ENCODE data around the gene CDH26. TPM values are rescaled to one million over a fixed set of nuclear protein-coding genes. Genes with fewer than 3 reads are reported as not detected.

The CDH26 gene
- total and polyA plus RNA-seq, 3 donors from 2014 or later: 1.7 to 3.5 (median 2.0) TPM

- Histone ChIP-seq H3K4me3 (no peak overlapping the region), H3K36me3 (ENCODE audit: low read depth, missing control alignments) (no peaks in the 10 kb centered on the region), H3K9me3 (no peaks in the 10 kb centered on the region), H3K4me1 (no peaks in the 10 kb centered on the region), H3K27ac (no peak overlapping the region), H3K27me3 (no peaks in the 10 kb centered on the region)
- DNase-seq: no peak
- TF ChIP-seq CTCF (IDR thresholded peaks at IDR 0.05) (no peak), POLR2A (IDR thresholded peaks at IDR 0.05) (no peak)
- 89 to 96% methylated on average over 3 of the region's 3 CpGs for whole genome bisulfite sequencing, 2 donors
- intact Hi-C loops (cut with DNase I; ENCODE audit: low total_unique reads): no loop called here
Measured at GRCh38 chr20:60052322-60052721, 94.1 kb downstream of the CDH26 start.

GRCh38 chr20:60053125-60053817, 95.0 kb downstream of the CDH26 start:
- intact Hi-C loops (cut with DNase I; ENCODE audit: low total_unique reads): no loop called here

GRCh38 chr20:60053818-60054190, 95.6 kb downstream of the CDH26 start:
- 83 to 89% methylated on average over 4 of the region's 4 CpGs for WGBS, 2 donors
- TF ChIP-seq POLR2A (IDR thresholded peaks at IDR 0.05) (no peak), CTCF (IDR thresholded peaks at IDR 0.05) (no peak)
- H3K27me3 ChIP-seq: no peaks in the 10 kb centered on the region
- intact Hi-C loops (cut with DNase I; ENCODE audit: low total_unique reads): no loop called here
- H3K36me3 ChIP-seq (ENCODE audit: low read depth, missing control alignments): no peaks in the 10 kb centered on the region
- no peak overlapping the region for H3K27ac ChIP-seq
- H3K9me3 ChIP-seq: no peaks in the 10 kb centered on the region
- no peak for DNase-seq
- H3K4me3 ChIP-seq: no peak overlapping the region
- H3K4me1 ChIP-seq: no peaks in the 10 kb centered on the region

More at GRCh38 chr20:60053125-60053817, 95.0 kb downstream of the CDH26 start:
- TF ChIP-seq POLR2A (IDR thresholded peaks at IDR 0.05): no peak
- no peak for TF ChIP-seq CTCF (IDR thresholded peaks at IDR 0.05)
- Histone ChIP-seq H3K27me3 (no peaks in the 10 kb centered on the region), H3K36me3 (ENCODE audit: low read depth, missing control alignments) (no peaks in the 10 kb centered on the region), H3K27ac (no peak overlapping the region), H3K9me3 (no peaks in the 10 kb centered on the region), H3K4me3 (no peak overlapping the region), H3K4me1 (no peaks in the 10 kb centered on the region)
- WGBS, 2 donors: 57 to 63% methylated on average over 16 of the region's 16 CpGs
- DNase-seq: no peak

GRCh38 chr20:60054716-60055634, 96.8 kb downstream of the CDH26 start:
- Histone ChIP-seq H3K9me3 (no peaks in the 10 kb centered on the region), H3K27me3 (no peaks in the 10 kb centered on the region), H3K4me1 (no peaks in the 10 kb centered on the region), H3K27ac (no peak overlapping the region), H3K4me3 (no peak overlapping the region), H3K36me3 (ENCODE audit: low read depth, missing control alignments) (no peaks in the 10 kb centered on the region)
- WGBS, 2 donors: 76 to 84% methylated on average over 24 of the region's 24 CpGs
- intact Hi-C loops (cut with DNase I; ENCODE audit: low total_unique reads): no loop called here
- DNase-seq: no peak
- TF ChIP-seq POLR2A (IDR thresholded peaks at IDR 0.05): no peak
- no peak for TF ChIP-seq CTCF (IDR thresholded peaks at IDR 0.05)
